ENCODE data around the gene MRAP. TPM values are rescaled to one million over a fixed set of nuclear protein-coding genes. Genes with fewer than 3 reads are reported as not detected.
A peak's percentile ranks its signal among the peaks of the same experiment; 100 is the strongest.

Gene MRAP
- total RNA-seq, 1 donor from 2014 or later = not detected

- peak in 1 of 2 donors; percentile 61 for DNase-seq (ENCODE audit: low read depth in 2 of 2)
These were observed 50.1 kb downstream of the MRAP start for GRCh38 chr21:32348604-32349332.

GRCh38 chr21:32349333-32349944, 50.8 kb downstream of the MRAP start:
- no peak for DNase-seq (ENCODE audit: low read depth in 2 of 2)

GRCh38 chr21:32350211-32350980, 51.7 kb downstream of the MRAP start:
- DNase-seq (ENCODE audit: low read depth in 2 of 2) = no peak

DNA sequence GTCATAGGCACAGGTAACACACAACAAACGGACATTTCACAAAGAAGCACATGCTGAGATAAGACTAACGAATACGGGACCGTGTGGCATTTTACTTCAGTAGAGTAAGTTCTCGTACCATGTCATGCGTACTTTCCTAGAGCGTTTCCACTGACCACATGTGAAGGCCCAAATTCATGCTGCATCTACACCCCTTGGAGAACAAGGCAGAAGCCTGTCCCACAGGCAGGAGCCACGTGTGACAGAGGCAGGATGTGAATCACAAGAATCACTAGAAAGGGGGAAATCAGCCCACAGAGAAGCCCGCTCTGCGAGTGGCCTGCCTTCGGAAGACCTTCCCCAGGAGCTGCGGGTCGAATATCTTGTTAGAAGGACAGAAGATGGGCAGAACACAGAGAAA, 52.3 kb downstream of the MRAP start:
- DNase-seq (ENCODE audit: low read depth in 2 of 2) = peak in 1 of 2 donors; percentile 43

DNA sequence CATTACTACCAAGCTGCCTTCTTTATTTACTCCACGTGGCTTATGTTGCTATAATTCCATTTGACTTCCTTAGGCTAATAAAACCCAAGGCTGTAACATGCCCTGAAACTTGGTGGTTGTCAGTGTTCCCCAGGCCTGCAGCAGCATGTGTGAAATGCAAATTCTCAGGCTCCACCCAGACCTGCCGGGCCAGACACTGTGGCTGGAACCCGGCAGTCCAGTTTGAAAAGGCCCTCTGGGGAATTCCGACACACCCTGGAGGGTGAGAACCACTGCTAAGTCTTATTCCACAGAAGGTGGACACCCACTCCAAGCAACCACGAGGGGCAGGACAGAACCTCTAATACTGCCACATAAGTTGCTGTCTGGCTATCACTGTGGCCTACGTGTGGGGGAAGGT, 52.8 kb downstream of the MRAP start:
- DNase-seq (ENCODE audit: low read depth in 2 of 2) = no peak

GRCh38 chr21:32352526-32352925, 53.9 kb downstream of the MRAP start:
- DNase-seq (ENCODE audit: low read depth in 2 of 2) = no peak

DNA sequence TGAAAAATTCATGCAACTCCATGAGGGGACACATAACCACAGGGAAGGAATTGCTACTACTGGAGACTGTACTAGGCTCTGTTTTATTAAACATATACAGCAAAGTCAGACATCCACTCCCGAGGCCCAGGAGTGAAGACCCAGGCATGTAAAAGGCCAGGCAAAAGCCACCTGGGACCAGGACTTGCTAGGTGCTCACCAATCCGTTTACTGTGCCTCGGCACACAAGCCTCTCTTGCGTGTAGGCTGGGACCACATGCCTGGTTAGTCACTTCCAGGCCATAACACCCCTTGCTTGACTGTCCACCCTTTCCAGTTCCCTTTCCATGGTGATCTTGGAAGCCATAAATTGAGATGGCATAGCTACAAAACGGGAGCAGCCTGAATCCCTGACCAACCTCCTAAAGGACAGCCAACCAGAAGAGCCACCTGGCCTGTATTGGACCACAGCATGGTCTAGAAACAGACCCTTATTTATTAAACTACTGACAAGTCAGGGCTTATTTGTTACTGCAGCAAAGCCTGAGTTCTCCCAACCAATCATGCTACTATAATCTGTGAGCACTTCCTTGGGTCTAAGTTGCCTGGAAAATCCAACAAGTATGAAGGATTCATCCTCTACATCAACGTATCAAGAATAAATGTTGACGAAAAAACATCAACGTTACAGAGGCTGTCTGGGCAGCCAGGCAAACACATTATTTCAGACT, 54.5 kb downstream of the MRAP start:
- no peak for DNase-seq (ENCODE audit: low read depth in 2 of 2)

GRCh38 chr21:32356874-32357395, 58.3 kb downstream of the MRAP start:
- no peak for DNase-seq (ENCODE audit: low read depth in 2 of 2)

DNA sequence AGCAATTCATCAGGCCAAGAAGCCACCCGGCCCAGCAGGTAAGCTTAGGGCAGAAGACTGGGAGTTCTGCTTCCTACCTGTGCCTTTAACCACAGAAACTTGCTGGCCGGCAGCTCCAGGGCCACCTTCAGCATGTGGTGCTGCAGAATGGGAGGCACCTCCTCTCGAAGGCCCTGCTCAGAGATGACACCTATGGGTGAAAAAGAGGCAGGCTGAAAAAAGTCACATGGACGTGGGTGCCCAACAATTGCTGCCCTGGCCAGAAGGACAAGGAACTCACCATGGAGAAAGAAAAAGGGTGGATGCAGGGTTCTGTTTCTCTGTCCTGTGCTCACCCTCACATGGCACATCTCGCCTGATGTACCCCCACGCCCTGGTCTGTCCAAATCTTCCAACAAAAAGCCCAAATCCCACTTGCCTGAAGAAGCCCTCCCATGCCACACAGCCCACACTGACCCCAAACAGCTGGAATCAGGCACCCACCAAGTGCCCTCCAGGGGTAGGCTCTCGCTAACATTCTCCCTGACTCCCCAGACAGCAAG, 61.1 kb downstream of the MRAP start:
- peak in 1 of 2 donors; percentile 31 for DNase-seq (ENCODE audit: low read depth in 2 of 2)

DNA sequence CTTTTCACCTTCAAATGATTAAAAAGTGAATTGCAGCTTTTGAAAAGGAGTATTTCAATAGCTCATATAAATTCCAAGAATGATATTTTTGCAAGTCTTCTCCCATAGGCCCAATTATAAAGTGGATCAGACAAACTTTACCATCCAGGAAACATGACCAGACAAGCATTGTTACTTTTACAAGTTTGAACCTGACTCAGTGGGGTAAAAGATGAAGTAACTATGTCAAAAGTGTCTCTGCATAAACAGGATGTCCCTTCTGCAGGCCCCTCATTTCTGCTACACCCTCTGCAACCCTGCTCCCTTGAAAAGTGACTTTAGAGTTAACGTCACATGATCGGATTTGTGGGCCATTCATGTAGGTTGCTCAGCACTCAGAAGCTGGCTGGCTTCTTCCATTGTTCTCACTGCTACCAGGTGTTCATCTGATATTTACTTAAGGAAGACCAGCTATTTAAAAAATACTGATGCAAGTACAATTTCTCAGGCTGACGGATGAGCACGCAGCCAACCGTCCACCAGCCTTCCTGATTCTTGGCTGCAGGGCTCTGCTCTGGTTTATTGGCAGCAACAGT, 61.8 kb downstream of the MRAP start:
- peak; percentile 33 to 95 for DNase-seq (ENCODE audit: low read depth in 2 of 2)

Other genes starting within 250 kb of the MRAP start
- 6.2 and 13.1 TPM in 2 replicates for gene MIS18A, start 19.8 kb upstream of the MRAP start, total RNA-seq
- 13.5 and 18.3 TPM in 2 replicates for gene URB1, start 94.2 kb downstream of the MRAP start, total RNA-seq
- gene EVA1C, start 113.9 kb downstream of the MRAP start, total RNA-seq = 15.9 and 23.4 TPM in 2 replicates

All from dermis microvascular lymphatic vessel endothelial cell (primary cell).